Activated CD4-positive, alpha-beta T cell treated with anti-CD3 and anti-CD28 coated beads, Interleukin-2, amount 10 ng/mL, durations not matched to agents 24 days and 14 days (primary cell): ENCODE data around the gene SCFD1. TPM values are rescaled to one million over a fixed set of nuclear protein-coding genes. Genes with fewer than 3 reads are reported as not detected.

Experiments
- DNase-seq: peaks from one replicate; pipeline ENCODE4 v3.0.0; 2022
- H3K27ac Mint-ChIP-seq: one replicate; pipeline ENCODE4 v1.8.0; 2022; ENCODE audit warnings: mild to moderate bottlenecking, mixed read lengths
- H3K27me3 Mint-ChIP-seq: one replicate; pipeline ENCODE4 v1.8.0; 2022; ENCODE audit warnings: mixed read lengths
- H3K36me3 Mint-ChIP-seq: one replicate; pipeline ENCODE4 v1.8.0; 2022; ENCODE audit warnings: low read depth, mild to moderate bottlenecking, mixed read lengths
- H3K4me1 Mint-ChIP-seq: one replicate; pipeline ENCODE4 v1.8.0; 2021; ENCODE audit warnings: mixed read lengths
- H3K4me3 Mint-ChIP-seq: one replicate; pipeline ENCODE4 v1.8.0; 2022; ENCODE audit warnings: mild to moderate bottlenecking, moderate library complexity, mixed read lengths
- H3K9me3 Mint-ChIP-seq: one replicate; pipeline ENCODE4 v1.8.0; 2021; ENCODE audit warnings: mixed read lengths
- intact Hi-C: fragments of 100-400 bp; cut with micrococcal nuclease; formaldehyde crosslinking; loops from one replicate; pipeline ENCODE4 v1.15.1; 2023
- total RNA-seq: library from RNA; stranded (reverse); gene quantifications from 2 replicates; pipeline ENCODE4 v1.2.3, GENCODE V29; 2022

The SCFD1 gene
- total RNA-seq, 1 donor from 2014 or later = 81.0 TPM

GRCh38 chr14:30767624-30768023 lies 145.5 kb downstream of the SCFD1 start:
- peaks cover 14% of the 10 kb centered on the region for H3K9me3 Mint-ChIP-seq
- H3K27me3 Mint-ChIP-seq = peaks cover 29% of the 10 kb centered on the region
- no peak overlapping the region for H3K27ac Mint-ChIP-seq
- intact Hi-C loops = no loop called here
- H3K36me3 Mint-ChIP-seq = no peaks in the 10 kb centered on the region
- H3K4me1 Mint-ChIP-seq = no peaks in the 10 kb centered on the region
- H3K4me3 Mint-ChIP-seq = no peak overlapping the region
- no peak for DNase-seq

GRCh38 chr14:30768791-30769190 lies 146.7 kb downstream of the SCFD1 start:
- Mint-ChIP-seq H3K9me3 (peaks cover 4% of the 10 kb centered on the region), H3K4me3 (no peak overlapping the region), H3K27me3 (peaks cover 26% of the 10 kb centered on the region), H3K4me1 (no peaks in the 10 kb centered on the region), H3K36me3 (no peaks in the 10 kb centered on the region), H3K27ac (no peak overlapping the region)
- intact Hi-C loops = no loop called here
- DNase-seq = no peak

GRCh38 chr14:30770376-30770775 lies 148.3 kb downstream of the SCFD1 start:
- no peaks in the 10 kb centered on the region for H3K36me3 Mint-ChIP-seq
- H3K27me3 Mint-ChIP-seq = peaks cover 20% of the 10 kb centered on the region
- no peaks in the 10 kb centered on the region for H3K4me1 Mint-ChIP-seq
- intact Hi-C loops = no loop called here
- no peak overlapping the region for H3K4me3 Mint-ChIP-seq
- DNase-seq = no peak
- no peaks in the 10 kb centered on the region for H3K9me3 Mint-ChIP-seq
- H3K27ac Mint-ChIP-seq = no peak overlapping the region

- Mint-ChIP-seq H3K27ac (no peak overlapping the region), H3K9me3 (no peaks in the 10 kb centered on the region), H3K27me3 (peaks cover 20% of the 10 kb centered on the region), H3K4me1 (no peaks in the 10 kb centered on the region), H3K36me3 (no peaks in the 10 kb centered on the region), H3K4me3 (no peak overlapping the region)
- intact Hi-C loops = no loop called here
- no peak for DNase-seq
Measured at GRCh38 chr14:30771595-30771994, 149.5 kb downstream of the SCFD1 start.

GRCh38 chr14:30779210-30779609 lies 157.1 kb downstream of the SCFD1 start:
- DNase-seq = no peak
- Mint-ChIP-seq H3K27ac (no peak overlapping the region), H3K9me3 (no peaks in the 10 kb centered on the region), H3K27me3 (peaks cover 4% of the 10 kb centered on the region), H3K36me3 (no peaks in the 10 kb centered on the region), H3K4me3 (no peak overlapping the region), H3K4me1 (no peaks in the 10 kb centered on the region)
- intact Hi-C loops = no loop called here

Other genes starting within 250 kb of the SCFD1 start
- gene G2E3, start 63.2 kb upstream of the SCFD1 start, total RNA-seq = 22.4 and 23.8 TPM in 2 replicates